Measurements from ENCODE around the gene TTI1. TPM values are rescaled to one million over a fixed set of nuclear protein-coding genes. Genes with fewer than 3 reads are reported as not detected.

Gene TTI1
- total RNA-seq, result 10.6 to 16.1 TPM (median 10.8 TPM) in 3 replicates
- long read RNA-seq, transcript TTI1-201 (8 exons, 3,825 nt), result major isoform, 27 of 40 reads
- long read RNA-seq, partial matches to known transcripts, result 1 of 40 reads
- long read RNA-seq, other reads (novel, unspliced or antisense), result 8 of 40 reads

- H3K27ac Mint-ChIP-seq (ENCODE audit: unreplicated experiment), result peak within 1 kb of the TSS; percentile 94
- H3K4me1 Mint-ChIP-seq (ENCODE audit: low read depth), result peaks cover 44% of the 10 kb centered on the region
- peaks cover 6% of the 10 kb centered on the region for H3K9me3 Mint-ChIP-seq (ENCODE audit: low read depth)
- peak; percentile 31 for TF ChIP-seq CTCF (IDR thresholded peaks at IDR 0.05)
- H3K36me3 Mint-ChIP-seq (ENCODE audit: low read depth), result peaks cover 3% of the 10 kb centered on the region
- peak; percentile 95 for DNase-seq (ENCODE audit: low spot score)
- H3K4me3 Mint-ChIP-seq (ENCODE audit: unreplicated experiment), result peak within 1 kb of the TSS; percentile 87
- no peaks in the 10 kb centered on the region for H3K27me3 Mint-ChIP-seq (ENCODE audit: low read depth)
Measured at GRCh38 chr20:38033330-38034107, at the start of gene TTI1, which contains the start of gene RPRD1B. Gene TTI1 (minus strand): TSS chr20:38033456. CDS start chr20:38013816, 19,640 bp downstream. Gene RPRD1B (plus strand): TSS chr20:38033746. CDS start chr20:38033948, 202 bp downstream.

GRCh38 chr20:38082894-38083293, 49.6 kb upstream of the TTI1 start:
- Mint-ChIP-seq H3K4me3 (ENCODE audit: unreplicated experiment) (no peak overlapping the region), H3K36me3 (ENCODE audit: low read depth) (peaks cover 29% of the 10 kb centered on the region), H3K27ac (ENCODE audit: unreplicated experiment) (peak overlapping the region; percentile 29), H3K9me3 (ENCODE audit: low read depth) (peaks cover 11% of the 10 kb centered on the region), H3K4me1 (ENCODE audit: low read depth) (peaks cover 30% of the 10 kb centered on the region), H3K27me3 (ENCODE audit: low read depth) (no peaks in the 10 kb centered on the region)
- DNase-seq (ENCODE audit: low spot score), result no peak
- TF ChIP-seq CTCF (IDR thresholded peaks at IDR 0.05), result no peak

GRCh38 chr20:38081575-38081974, 48.3 kb upstream of the TTI1 start:
- peaks cover 11% of the 10 kb centered on the region for H3K9me3 Mint-ChIP-seq (ENCODE audit: low read depth)
- no peak for DNase-seq (ENCODE audit: low spot score)
- H3K27me3 Mint-ChIP-seq (ENCODE audit: low read depth), result no peaks in the 10 kb centered on the region
- H3K27ac Mint-ChIP-seq (ENCODE audit: unreplicated experiment), result no peak overlapping the region
- peaks cover 36% of the 10 kb centered on the region for H3K36me3 Mint-ChIP-seq (ENCODE audit: low read depth)
- TF ChIP-seq CTCF (IDR thresholded peaks at IDR 0.05), result no peak
- no peak overlapping the region for H3K4me3 Mint-ChIP-seq (ENCODE audit: unreplicated experiment)
- H3K4me1 Mint-ChIP-seq (ENCODE audit: low read depth), result peaks cover 38% of the 10 kb centered on the region

GRCh38 chr20:38079353-38079752, 46.1 kb upstream of the TTI1 start:
- DNase-seq (ENCODE audit: low spot score), result no peak
- no peaks in the 10 kb centered on the region for H3K27me3 Mint-ChIP-seq (ENCODE audit: low read depth)
- peaks cover 11% of the 10 kb centered on the region for H3K9me3 Mint-ChIP-seq (ENCODE audit: low read depth)
- H3K4me1 Mint-ChIP-seq (ENCODE audit: low read depth), result peaks cover 46% of the 10 kb centered on the region
- no peak overlapping the region for H3K4me3 Mint-ChIP-seq (ENCODE audit: unreplicated experiment)
- no peak overlapping the region for H3K27ac Mint-ChIP-seq (ENCODE audit: unreplicated experiment)
- TF ChIP-seq CTCF (IDR thresholded peaks at IDR 0.05), result no peak
- H3K36me3 Mint-ChIP-seq (ENCODE audit: low read depth), result peaks cover 32% of the 10 kb centered on the region

- Mint-ChIP-seq H3K9me3 (ENCODE audit: low read depth) (peaks cover 11% of the 10 kb centered on the region), H3K27me3 (ENCODE audit: low read depth) (no peaks in the 10 kb centered on the region), H3K27ac (ENCODE audit: unreplicated experiment) (no peak overlapping the region), H3K4me3 (ENCODE audit: unreplicated experiment) (no peak overlapping the region), H3K36me3 (ENCODE audit: low read depth) (peaks cover 32% of the 10 kb centered on the region), H3K4me1 (ENCODE audit: low read depth) (peaks cover 48% of the 10 kb centered on the region)
- TF ChIP-seq CTCF (IDR thresholded peaks at IDR 0.05), result no peak
- no peak for DNase-seq (ENCODE audit: low spot score)
Measured at GRCh38 chr20:38078084-38078483, 44.8 kb upstream of the TTI1 start.

Measured in chondrocyte (in vitro differentiated cells).